GM12878 (cell line): ENCODE measurements around the gene CP. TPM values are rescaled to one million over a fixed set of nuclear protein-coding genes. Genes with fewer than 3 reads are reported as not detected.
A peak's percentile ranks its signal among the peaks of the same experiment; 100 is the strongest.

Experiments used
- ATAC-seq: fragments of 200-7000 bp; cut with Tn5 transposase; 3 replicates; pipeline ENCODE4 v1.9.1; 2020; ENCODE audit warnings: mild to moderate bottlenecking, moderate library complexity
- BruUV-seq: library from RNA; stranded (reverse); fragments of 400-500 nt; replicated peaks from 2 replicates; lab custom pipeline; 2021; lab: Mats Ljungman, UMichigan
- CTCF ChIA-PET: fragments of 300-600 bp; sonication (Branson Sonifier 250); formaldehyde crosslinking; extraction: SDS; loops from one replicate; lab custom pipeline; 2021; ENCODE audit warnings: inconsistent platforms; lab: Yijun Ruan, JAX
- POLR2A ChIA-PET: fragments of 350-600 bp; formaldehyde crosslinking; extraction: SDS; loops from one replicate; lab custom pipeline; 2021; ENCODE audit warnings: inconsistent platforms; lab: Charles Lee
- RAD21 ChIA-PET: fragments of 300-600 bp; sonication (Branson Sonifier 250); formaldehyde crosslinking; loops from one replicate; lab custom pipeline; 2023; ENCODE audit warnings: antibody characterized with exemption; ENCODE audit not compliant: unreplicated experiment; lab: Charles Lee
- SMC1A ChIA-PET: fragments of 300-600 bp; sonication (Branson Sonifier 250); formaldehyde crosslinking; loops from one replicate; lab custom pipeline; 2023; ENCODE audit not compliant: unreplicated experiment, uncharacterized antibody; lab: Charles Lee
- DNase-seq: peaks from one replicate; pipeline ENCODE4 v3.0.0-alpha.2; 2011; ENCODE audit warnings: low read depth, low spot score
- FAIRE-seq: peaks from 3 replicates; lab custom pipeline; 2011; peaks lifted over from hg19 to GRCh38; lab: Jason Lieb, UNC
- H2AFZ ChIP-seq: 2 replicates; pipeline ENCODE4 v1.6.0; 2011; ENCODE audit warnings: low read depth, low read length, control low read depth; ENCODE audit not compliant: control insufficient read depth
- H3K27ac ChIP-seq: 2 replicates; pipeline ENCODE4 v1.5.1; 2011; ENCODE audit warnings: control low read depth; ENCODE audit not compliant: control insufficient read depth, insufficient read depth
- H3K27me3 ChIP-seq, 2 experiments: replicated peaks in 1 of 2; 2 replicates each; pipeline versions ENCODE4 v1.6.0 to v1.6.1; 2011; ENCODE audit warnings: low read length in 1 of 2; ENCODE audit not compliant: control insufficient read depth in 2 of 2, insufficient read depth in 2 of 2
- H3K36me3 ChIP-seq, 2 experiments: 2 replicates each; pipeline ENCODE4 v1.5.1; 2011; ENCODE audit warnings: low read length in 1 of 2; ENCODE audit not compliant: control insufficient read depth in 2 of 2, insufficient read depth in 2 of 2
- H3K4me1 ChIP-seq: 2 replicates; pipeline ENCODE4 v1.6.1; 2011; ENCODE audit warnings: mild to moderate bottlenecking, low read length, moderate library complexity, mixed read lengths; ENCODE audit not compliant: control insufficient read depth, insufficient read depth
- H3K4me2 ChIP-seq: 2 replicates; pipeline ENCODE4 v1.6.0; 2011; ENCODE audit warnings: control low read depth; ENCODE audit not compliant: control insufficient read depth, insufficient read depth
- H3K4me3 ChIP-seq: fragments of 200-600 bp; sonication (generic); 2 replicates; pipeline ENCODE4 v1.5.1; 2016
- H3K79me2 ChIP-seq: 2 replicates; pipeline ENCODE4 v1.6.0; 2011; ENCODE audit warnings: low read length; ENCODE audit not compliant: control insufficient read depth, insufficient read depth
- H3K9ac ChIP-seq: 2 replicates; pipeline ENCODE4 v1.8.0; 2011; ENCODE audit warnings: low read length, control low read depth, mixed read lengths; ENCODE audit not compliant: control insufficient read depth, insufficient read depth
- H3K9me3 ChIP-seq: replicated peaks from 3 replicates; pipeline ENCODE4 v1.5.1; 2011; ENCODE audit warnings: mild to moderate bottlenecking, low read length; ENCODE audit not compliant: control insufficient read depth, insufficient read depth
- H4K20me1 ChIP-seq: 2 replicates; pipeline ENCODE4 v1.6.0; 2011; ENCODE audit not compliant: control insufficient read depth, insufficient read depth
- CEBPB ChIP-seq, 2 experiments: fragments of 150-350 bp in 1 of 2; IDR thresholded peaks; 2 replicates each; pipeline ENCODE4 v1.6.1; 2012 to 2014; ENCODE audit warnings: low read depth in 2 of 2, low read length in 2 of 2, borderline replicate concordance in 1 of 2, inconsistent platforms in 1 of 2
- CREB1 ChIP-seq: IDR thresholded peaks from 2 replicates; pipeline ENCODE4 v1.6.1; 2012; ENCODE audit warnings: low read depth, mild to moderate bottlenecking, inconsistent platforms
- NFYA ChIP-seq: IDR thresholded peaks from 2 replicates; pipeline ENCODE4 v1.6.1; 2011; ENCODE audit warnings: low read depth, mild to moderate bottlenecking, low read length, improper control_type of control experiment, borderline replicate concordance
- PAX5 ChIP-seq: IDR thresholded peaks from 2 replicates; pipeline ENCODE4 v1.6.1; 2011; ENCODE audit warnings: low read depth, low read length, borderline replicate concordance
- POLR2AphosphoS5 ChIP-seq: IDR thresholded peaks from 2 replicates; pipeline ENCODE4 v1.6.1; 2011; ENCODE audit warnings: mild to moderate bottlenecking, low read length, inconsistent platforms
- ZNF384 ChIP-seq: IDR thresholded peaks from 2 replicates; pipeline ENCODE4 v1.6.1; 2012; ENCODE audit warnings: low read depth, mild to moderate bottlenecking, low read length, improper control_type of control experiment, borderline replicate concordance
- WGBS: methylation state at CpG from one replicate; pipeline ENCODE4 v1.1.6; 2016; ENCODE audit warnings: low lambda C conversion rate; ENCODE audit not compliant: insufficient replicate concordance, insufficient coverage; ENCODE audit errors: missing lambda C conversion rate; 5-methylcytosine and 5-hydroxymethylcytosine counted together
- in situ Hi-C: fragments of 300-500 bp; cut with MboI; formaldehyde crosslinking; loops from 9 replicates; pipeline ENCODE4 v1.14.3; 2018; ENCODE audit warnings: mixed read lengths
- intact Hi-C: fragments of 100-400 bp; cut with micrococcal nuclease; formaldehyde crosslinking; loops from one replicate; pipeline ENCODE4 v1.14.2; 2022; ENCODE audit not compliant: unreplicated experiment
- polyA plus RNA-seq, 11 experiments: library from polyadenylated mRNA; depleted of rRNA in 4 of 11; unstranded in 6 of 11; stranded (reverse) in 5 of 11; fragments of >200 nt; fragmentation: Nextera tagmentation in 4 of 11; fragmentation: Illumina TruSeq in 1 of 11; extraction: Ambion mirVana in 4 of 11; extraction: Trizol in 1 of 11; gene quantifications; 1 replicate in 1 of 11; 2 replicates in 10 of 11; pipeline versions ENCODE4 v1.2.1 to v1.2.3, GENCODE V29; 2011 to 2016; ENCODE audit warnings: inconsistent platforms in 2 of 11, missing spikeins in 2 of 11, low read depth in 1 of 11
- total RNA-seq, 4 experiments: library from RNA; depleted of rRNA in 3 of 4; stranded (reverse); fragments of >200 nt in 3 of 4; fragmentation: Illumina TruSeq in 1 of 4; extraction: Trizol in 1 of 4; gene quantifications; 2 replicates each; pipeline versions ENCODE4 v1.2.1 to v1.2.3, GENCODE V29; 2013 to 2021

Gene CP
- total and polyA plus RNA-seq, 10 of the 15 experiments (the other 5 are each of a cell fraction or from before 2014, with no cell fraction given): 0.14 to 1.2 (median 0.30) TPM; not detected in 6

GRCh38 chr3:149269687-149270086, 48.1 kb upstream of the CP start (continued):
- no peak for TF ChIP-seq NFYA

- CTCF ChIA-PET: interaction anchor here (0.6 to 2.4 kb wide), 4 partner anchors 147 to 407 kb away, joined by 3 to 28 read pairs (median 7); no protein-coding TSS in a partner anchor
- no peaks in the 10 kb centered on the region for H3K36me3 ChIP-seq
- no TSS peak for BruUV-seq
- in situ Hi-C loops: no loop called here
- H3K4me3 ChIP-seq: no peak overlapping the region
- peak; percentile 78 for ATAC-seq
- WGBS: 13% methylated on average over 6 of the region's 6 CpGs
- H3K4me2 ChIP-seq: no peak overlapping the region
- FAIRE-seq: no peak
- intact Hi-C loops: loop anchor here (10.0 kb wide), 1 partner anchor 63 kb away; no protein-coding TSS in a partner anchor
- POLR2A ChIA-PET: no interaction called here
- TF ChIP-seq PAX5 (peak; percentile 85), CEBPB (IDR thresholded peaks at IDR 0.05; ENCODE audit: borderline replicate concordance in 1 of 2, low read depth in 2 of 2, low read length in 2 of 2) (no peak), POLR2AphosphoS5 (no peak), CREB1 (no peak), ZNF384 (peak; percentile 54; the same call in 1 of the 2 replicates)
- H3K9me3 ChIP-seq: no peaks in the 10 kb centered on the region
- no peaks in the 10 kb centered on the region for H3K79me2 ChIP-seq
- no peaks in the 10 kb centered on the region for H3K27me3 ChIP-seq
- DNase-seq: no peak
- no peak overlapping the region for H3K27ac ChIP-seq
- H2AFZ ChIP-seq: no peak overlapping the region
- H3K9ac ChIP-seq: no peak overlapping the region
- RAD21 ChIA-PET: interaction anchor here (1.4 to 2.6 kb wide), 2 partner anchors 139 to 147 kb away, joined by 3 to 12 read pairs; partner anchors contain the start of gene HPS3
- SMC1A ChIA-PET: interaction anchor here (0.9 to 2.0 kb wide), 6 partner anchors 36 to 404 kb away, joined by 3 to 8 read pairs (median 3); no protein-coding TSS in a partner anchor
- H4K20me1 ChIP-seq: no peaks in the 10 kb centered on the region
- 0 out of 2 replicates have a peak, but pooled peaks cover 2% of the 10 kb centered on the region for H3K4me1 ChIP-seq
Observed at GRCh38 chr3:149267565-149267964, 45.9 kb upstream of the CP start.
